Muscle layer of colon (tissue), 2 donors: ENCODE results near the gene HES5.
"Not testable (repeated sequence)": the region's sequence is repeated elsewhere in the genome, so short reads cannot be mapped to it uniquely, and the experiment has no call there.

Source experiments
- H3K27ac ChIP-seq: one replicate; pipeline ENCODE4 v1.7.0; 2013; ENCODE audit warnings: low read depth, mild to moderate bottlenecking, low read length, moderate library complexity
- H3K27me3 ChIP-seq, 2 donors: one replicate each; pipeline ENCODE4 v1.7.0; 2013; ENCODE audit warnings: low read length in 2 of 2, mild to moderate bottlenecking in 2 of 2; ENCODE audit not compliant: insufficient read depth in 2 of 2, control insufficient read depth in 1 of 2
- H3K36me3 ChIP-seq: one replicate; pipeline ENCODE4 v1.7.0; 2013; ENCODE audit warnings: mild to moderate bottlenecking, low read length; ENCODE audit not compliant: insufficient read depth
- H3K4me1 ChIP-seq: one replicate; pipeline ENCODE4 v1.7.0; 2013; ENCODE audit warnings: mild to moderate bottlenecking, low read length; ENCODE audit not compliant: insufficient read depth
- H3K4me3 ChIP-seq, 2 donors: one replicate each; pipeline ENCODE4 v1.7.0; 2013; ENCODE audit warnings: low read length in 2 of 2, low read depth in 1 of 2, mild to moderate bottlenecking in 1 of 2, moderate library complexity in 1 of 2
- H3K9ac ChIP-seq: one replicate; pipeline ENCODE4 v1.7.0; 2013; ENCODE audit warnings: low read length
- H3K9me3 ChIP-seq: one replicate; pipeline ENCODE4 v1.7.0; 2013; ENCODE audit warnings: mild to moderate bottlenecking, low read length
- donor health status: abdominal sarcoma.
- donor health status: Adenocarcinoma of cecum.

Gene HES5

DNA sequence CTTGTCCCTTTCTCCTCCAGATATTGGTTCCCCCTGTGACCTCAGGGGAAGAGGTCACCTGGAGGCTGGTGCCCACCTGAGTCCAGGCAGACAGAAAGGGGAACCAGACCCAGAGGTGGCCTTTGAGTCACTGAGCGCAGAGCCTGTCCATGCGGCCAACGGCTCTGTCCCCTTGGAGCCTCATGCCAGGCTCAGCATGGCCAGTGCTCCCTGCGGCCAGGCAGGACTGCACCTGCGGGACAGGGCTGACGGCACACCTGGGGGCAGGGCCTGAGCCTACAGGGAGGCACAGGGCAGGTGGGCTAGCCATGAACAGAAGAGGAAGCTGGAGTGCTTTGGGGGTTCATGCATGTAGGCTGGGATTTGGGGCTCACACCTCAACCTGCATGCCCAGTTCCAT is 28.8 kb upstream of the HES5 start:
- peaks cover 18% of the 10 kb centered on the region for H3K36me3 ChIP-seq
- no peak overlapping the region for H3K9ac ChIP-seq
- no peak overlapping the region for H3K4me3 ChIP-seq
- H3K9me3 ChIP-seq, result no peaks in the 10 kb centered on the region
- no peaks in the 10 kb centered on the region for H3K27me3 ChIP-seq
- peaks cover 26% of the 10 kb centered on the region for H3K4me1 ChIP-seq
- H3K27ac ChIP-seq, result no peak overlapping the region

DNA sequence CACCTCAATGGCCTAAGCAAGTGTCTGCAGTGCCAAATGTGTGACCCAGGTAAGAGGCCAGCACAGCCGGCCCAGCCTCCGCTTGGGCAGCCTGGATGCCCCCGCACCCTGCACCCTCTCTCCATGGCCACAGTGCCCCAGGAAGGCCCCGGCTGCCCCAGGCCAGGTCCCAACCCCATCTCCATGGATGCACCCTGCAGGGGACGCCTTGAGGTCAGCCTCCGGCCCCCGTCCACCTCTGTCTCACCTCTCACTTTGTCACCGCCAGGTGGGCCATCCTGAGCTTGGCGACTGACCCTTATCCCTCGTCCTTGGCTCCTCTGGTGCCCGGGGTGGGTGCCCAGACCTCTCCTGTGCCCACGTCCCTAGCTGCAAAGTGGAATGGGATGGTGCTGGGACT is 28.4 kb upstream of the HES5 start:
- no peaks in the 10 kb centered on the region for H3K27me3 ChIP-seq
- H3K36me3 ChIP-seq, result peaks cover 16% of the 10 kb centered on the region
- H3K4me1 ChIP-seq, result peaks cover 26% of the 10 kb centered on the region
- H3K9me3 ChIP-seq, result no peaks in the 10 kb centered on the region
- H3K27ac ChIP-seq, result no peak overlapping the region
- H3K9ac ChIP-seq, result no peak overlapping the region
- no peak overlapping the region for H3K4me3 ChIP-seq

DNA sequence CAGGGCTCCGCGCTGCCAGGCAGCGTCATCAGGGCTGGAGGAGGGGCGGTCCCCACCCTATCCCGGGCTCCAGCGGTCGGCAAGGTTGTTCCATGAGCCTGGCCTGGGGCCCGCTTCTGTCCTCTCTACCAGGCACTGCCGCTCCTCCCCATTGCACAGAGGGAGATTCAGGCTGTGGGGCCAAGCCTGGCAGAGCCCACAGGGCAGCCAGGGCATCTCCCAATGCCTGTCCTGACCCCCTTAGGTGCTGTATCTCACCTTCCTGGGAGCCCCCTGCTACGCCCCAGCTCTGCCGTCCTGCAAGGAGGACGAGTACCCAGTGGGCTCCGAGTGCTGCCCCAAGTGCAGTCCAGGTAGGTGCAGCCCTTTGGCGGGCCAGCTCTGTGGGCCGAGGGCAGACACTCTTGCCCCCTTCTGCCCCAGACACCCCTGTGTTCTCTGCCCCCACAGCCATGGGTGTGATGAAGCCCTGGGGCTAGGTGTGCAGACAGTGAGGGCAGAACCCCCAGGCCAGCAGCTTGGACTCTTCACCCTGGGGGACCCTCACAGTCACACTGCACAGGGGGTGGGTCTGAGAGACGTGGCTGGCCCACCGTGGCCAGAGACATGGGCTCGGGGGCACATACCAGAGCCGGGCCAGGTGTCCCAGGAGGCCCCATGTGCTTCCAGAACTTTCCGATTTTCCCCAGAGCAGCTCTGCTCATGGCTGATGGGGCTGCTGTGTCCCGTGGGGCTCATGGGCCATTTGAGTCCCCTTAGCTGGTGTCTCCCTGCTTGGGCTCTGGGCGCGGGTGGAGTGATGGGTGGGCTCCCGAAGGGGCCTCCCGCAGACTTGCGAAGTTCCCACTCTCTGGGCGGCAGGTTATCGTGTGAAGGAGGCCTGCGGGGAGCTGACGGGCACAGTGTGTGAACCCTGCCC is 27.7 kb upstream of the HES5 start:
- Histone ChIP-seq H3K9ac (no peak overlapping the region), H3K36me3 (peaks cover 9% of the 10 kb centered on the region), H3K4me1 (peaks cover 26% of the 10 kb centered on the region), H3K27ac (peak overlapping the region; percentile 90), H3K27me3 (no peaks in the 10 kb centered on the region), H3K9me3 (no peaks in the 10 kb centered on the region), H3K4me3 (peak overlapping the region; percentile 52 to 96)

DNA sequence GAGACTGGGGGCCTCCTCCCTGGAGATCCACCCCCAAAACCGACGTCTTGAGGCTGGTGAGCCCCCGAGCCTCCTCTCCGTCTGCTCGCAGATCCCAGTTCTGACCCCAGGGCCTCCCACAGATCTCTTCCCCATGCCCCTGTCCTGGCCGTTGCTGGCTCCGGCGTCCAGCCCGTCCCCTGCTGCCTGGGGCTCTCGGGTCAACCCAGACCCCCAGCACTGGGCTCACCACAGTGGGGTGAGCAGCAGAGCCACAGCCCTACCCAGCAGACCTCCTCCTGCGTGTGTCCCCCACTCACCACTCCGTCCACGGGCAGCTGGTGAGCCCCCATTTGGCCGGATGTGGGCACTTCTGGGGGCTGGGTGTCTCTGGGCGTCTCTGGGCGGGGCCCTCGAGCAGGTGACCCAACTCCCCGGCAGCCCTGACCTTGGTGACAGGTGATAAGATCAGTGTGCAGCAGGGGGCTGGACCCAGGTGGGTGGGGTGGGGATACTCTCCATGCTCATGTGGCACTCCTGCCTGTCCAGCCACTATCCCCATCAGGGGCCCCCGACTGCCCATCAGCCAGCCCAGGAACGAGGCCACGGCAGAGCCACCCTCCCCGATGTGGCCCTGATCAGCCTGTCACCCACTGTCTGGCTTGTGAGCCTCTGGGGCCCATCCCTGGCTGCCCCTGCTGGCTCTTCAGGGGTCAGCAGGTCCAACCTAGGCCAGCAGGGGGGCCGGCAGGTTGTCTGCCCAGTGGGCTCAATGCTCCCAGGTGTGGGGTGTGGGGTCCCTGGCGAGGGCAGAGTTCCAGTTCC is 26.8 kb upstream of the HES5 start:
- Histone ChIP-seq H3K27me3 (no peaks in the 10 kb centered on the region), H3K4me3 (peak overlapping the region; percentile 52 to 96), H3K4me1 (peaks cover 26% of the 10 kb centered on the region), H3K27ac (peak overlapping the region; percentile 90), H3K9ac (peak overlapping the region; percentile 65), H3K9me3 (no peaks in the 10 kb centered on the region), H3K36me3 (peaks cover 9% of the 10 kb centered on the region)

DNA sequence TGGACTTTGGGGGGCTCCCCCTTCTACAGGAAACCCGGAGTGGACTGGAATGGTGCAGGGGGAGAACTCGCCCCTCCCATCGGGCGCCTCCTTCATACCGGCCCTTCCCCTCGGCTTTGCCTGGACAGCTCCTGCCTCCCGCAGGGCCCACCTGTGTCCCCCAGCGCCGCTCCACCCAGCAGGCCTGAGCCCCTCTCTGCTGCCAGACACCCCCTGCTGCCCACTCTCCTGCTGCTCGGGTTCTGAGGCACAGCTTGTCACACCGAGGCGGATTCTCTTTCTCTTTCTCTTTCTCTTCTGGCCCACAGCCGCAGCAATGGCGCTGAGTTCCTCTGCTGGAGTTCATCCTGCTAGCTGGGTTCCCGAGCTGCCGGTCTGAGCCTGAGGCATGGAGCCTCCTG is 26.2 kb upstream of the HES5 start, which contains the start of gene TNFRSF14:
TNFRSF14 (plus strand) TSS at position 95 of the 401 bp plus-strand sequence; CDS start at position 389, 294 bp downstream.
- H3K27ac ChIP-seq, result peak within 1 kb of the TSS; percentile 90
- H3K9me3 ChIP-seq, result no peaks in the 10 kb centered on the region
- H3K36me3 ChIP-seq, result peaks cover 9% of the 10 kb centered on the region
- H3K27me3 ChIP-seq, result no peaks in the 10 kb centered on the region
- H3K9ac ChIP-seq, result peak within 1 kb of the TSS; percentile 65
- H3K4me3 ChIP-seq, result peak within 1 kb of the TSS; percentile 52 to 96
- H3K4me1 ChIP-seq, result peaks cover 26% of the 10 kb centered on the region

DNA sequence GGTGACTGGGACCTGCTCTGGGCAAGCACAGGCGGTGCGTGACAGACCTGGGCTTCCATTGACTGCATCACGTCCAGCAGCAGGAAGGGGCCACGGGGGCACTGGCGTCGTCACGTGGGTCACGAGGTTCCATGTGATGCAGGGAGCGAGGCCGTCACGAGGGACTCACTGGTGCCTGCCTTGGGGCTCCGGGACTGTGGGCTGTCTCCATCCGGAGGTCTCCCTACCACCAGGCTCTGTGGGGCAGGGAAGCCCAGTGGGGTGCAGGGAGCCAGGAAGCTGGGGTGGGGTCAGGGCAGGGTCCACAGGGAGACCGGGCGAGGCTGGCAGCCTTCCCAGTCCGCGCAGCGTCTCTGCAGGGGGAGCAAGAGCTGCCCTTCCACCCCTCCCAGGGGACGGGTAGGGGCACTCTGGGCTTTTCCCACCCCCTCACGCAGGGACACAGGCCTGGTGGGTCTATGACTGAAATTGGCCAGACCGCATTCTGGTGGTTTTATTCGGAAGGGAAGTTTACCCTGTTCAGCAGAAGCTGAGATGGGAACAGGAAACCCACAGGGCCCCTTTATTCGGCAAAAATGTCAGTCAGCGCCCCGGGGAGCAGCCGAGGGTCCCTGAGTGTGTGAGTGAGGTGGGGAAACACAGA is 25.7 kb upstream of the HES5 start:
- Histone ChIP-seq H3K4me1 (peaks cover 26% of the 10 kb centered on the region), H3K36me3 (peaks cover 9% of the 10 kb centered on the region), H3K27ac (peak overlapping the region; percentile 90), H3K9ac (peak overlapping the region; percentile 65), H3K9me3 (no peaks in the 10 kb centered on the region), H3K27me3 (no peaks in the 10 kb centered on the region), H3K4me3 (peak overlapping the region; percentile 52 to 96)

DNA sequence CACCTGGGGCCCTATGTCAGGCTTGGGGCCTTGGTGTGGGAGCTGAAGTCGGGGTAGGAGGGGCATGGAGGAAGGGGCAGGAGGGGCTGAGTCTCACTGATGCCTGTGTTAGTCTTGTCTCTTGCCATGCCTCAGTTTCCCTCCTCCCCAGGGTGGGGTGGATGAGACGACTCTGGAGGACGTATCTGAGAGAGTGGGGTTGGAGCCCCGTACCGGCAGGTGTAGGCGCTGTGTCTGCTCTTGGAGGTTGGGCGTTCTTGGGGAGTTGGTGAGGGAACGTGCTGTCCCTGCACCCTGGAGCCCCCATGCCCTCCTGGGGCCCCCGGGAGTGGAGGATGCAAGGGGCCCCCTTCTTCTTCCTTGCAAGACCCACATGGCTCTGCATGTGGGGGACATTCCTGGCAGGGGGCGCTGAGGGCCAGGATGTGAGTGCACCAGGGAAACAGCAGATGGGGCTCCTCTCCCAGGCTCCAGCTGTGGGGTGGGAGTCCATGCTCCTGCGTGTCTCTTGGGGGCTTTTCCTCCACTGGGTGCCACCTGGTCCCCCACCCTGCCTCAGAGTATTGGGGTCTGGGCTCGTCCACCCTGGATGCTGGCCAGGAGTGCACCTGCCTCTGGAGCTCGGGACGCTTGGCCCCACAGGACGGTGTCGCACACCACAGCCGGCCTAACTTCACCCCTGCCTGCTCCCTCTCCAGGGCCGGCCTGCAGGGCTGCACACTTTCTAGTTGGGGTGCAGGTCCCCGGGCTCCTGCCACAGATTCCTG is 24.7 kb upstream of the HES5 start:
- Histone ChIP-seq H3K36me3 (peaks cover 9% of the 10 kb centered on the region), H3K9me3 (no peaks in the 10 kb centered on the region), H3K9ac (no peak overlapping the region), H3K4me1 (peaks cover 26% of the 10 kb centered on the region), H3K4me3 (no peak overlapping the region), H3K27me3 (no peaks in the 10 kb centered on the region), H3K27ac (peak overlapping the region; percentile 7)

DNA sequence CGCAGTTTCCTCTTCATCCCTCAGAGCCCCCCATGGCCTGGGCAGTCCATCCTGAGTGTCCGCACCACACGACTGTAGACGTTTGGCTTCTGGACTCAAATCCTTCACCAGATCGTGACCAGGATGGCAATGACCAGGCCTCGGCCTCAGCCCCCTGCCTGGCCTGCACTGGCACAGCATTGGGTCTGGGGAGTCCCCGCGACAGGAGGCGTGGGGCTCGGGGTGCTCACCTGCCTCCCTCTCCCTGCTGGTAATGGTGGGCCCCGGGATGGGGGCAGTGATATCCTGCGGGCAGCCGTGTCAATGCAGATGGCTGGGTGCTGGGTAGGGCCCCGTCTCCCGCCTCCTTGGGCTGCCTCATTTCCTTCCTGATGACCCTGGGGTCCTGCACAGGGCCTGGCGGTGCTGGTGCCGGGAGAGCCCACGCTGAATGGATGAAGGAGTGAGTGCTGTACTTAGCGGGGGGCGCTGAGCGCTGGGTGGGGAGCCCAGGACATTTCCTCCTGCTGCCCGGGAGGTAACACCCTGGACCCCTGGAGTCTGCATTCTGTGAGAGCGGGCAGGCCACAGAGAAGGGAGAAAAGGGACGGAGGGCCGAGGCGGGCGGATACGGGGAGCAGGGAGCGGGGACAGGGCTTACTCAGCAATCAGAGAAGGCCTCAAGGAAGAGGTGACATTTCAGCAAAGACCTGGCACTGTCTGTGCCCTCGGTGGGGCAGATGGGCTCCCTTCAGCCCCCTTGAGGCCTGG is 24.0 kb upstream of the HES5 start:
- H3K9me3 ChIP-seq, result no peaks in the 10 kb centered on the region
- no peak overlapping the region for H3K9ac ChIP-seq
- H3K27ac ChIP-seq, result no peak overlapping the region
- H3K36me3 ChIP-seq, result peaks cover 8% of the 10 kb centered on the region
- H3K27me3 ChIP-seq, result no peaks in the 10 kb centered on the region
- peaks cover 30% of the 10 kb centered on the region for H3K4me1 ChIP-seq
- H3K4me3 ChIP-seq, result no peak overlapping the region

DNA sequence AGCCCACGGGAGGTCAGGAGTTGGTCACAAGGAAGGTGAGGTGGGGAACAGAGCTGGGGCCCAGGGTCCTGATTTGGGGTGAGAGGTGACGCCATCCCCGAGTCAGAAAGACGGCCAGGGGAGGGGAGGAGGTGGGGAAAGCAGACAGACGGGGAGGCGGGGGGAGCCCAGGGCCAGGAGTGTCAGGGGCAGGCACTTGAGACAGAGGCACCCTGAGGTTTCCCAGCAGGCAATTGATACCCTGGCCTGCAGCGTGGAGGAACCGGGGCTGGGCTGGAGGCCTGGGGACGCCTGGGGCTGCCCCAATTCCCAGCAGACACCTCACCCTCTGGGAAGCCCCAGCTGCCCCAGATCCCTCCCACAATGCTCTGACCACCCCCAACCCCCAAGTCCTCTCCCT is 23.0 kb upstream of the HES5 start:
- H3K27me3 ChIP-seq, H3K9ac ChIP-seq, H3K27ac ChIP-seq, H3K4me3 ChIP-seq, H3K9me3 ChIP-seq, H3K36me3 ChIP-seq: not testable (repeated sequence)
- peaks cover 30% of the 10 kb centered on the region for H3K4me1 ChIP-seq

DNA sequence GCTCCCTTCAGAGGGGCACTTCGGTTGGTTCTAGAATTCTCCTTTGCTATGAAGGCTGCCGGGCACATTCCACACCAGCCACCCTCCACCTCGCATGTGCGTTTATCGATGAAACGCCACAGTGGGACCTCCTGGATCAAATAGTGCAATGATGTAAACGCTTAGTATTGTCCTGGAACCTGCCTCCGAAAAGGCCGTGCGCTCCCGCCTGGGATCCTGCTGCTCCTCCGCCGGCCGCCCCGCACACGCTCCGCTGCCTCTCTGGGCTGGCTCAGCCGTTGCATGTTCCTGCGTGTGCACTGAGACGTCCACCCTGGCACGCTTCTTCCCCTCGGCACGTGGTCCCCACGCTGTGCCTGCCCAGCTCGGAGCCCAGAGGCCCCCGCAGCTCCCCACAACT is 22.1 kb upstream of the HES5 start:
- peaks cover 0 to 9% of the 10 kb centered on the region in 2 donors for H3K27me3 ChIP-seq
- peaks cover 30% of the 10 kb centered on the region for H3K4me1 ChIP-seq
- no peak overlapping the region for H3K4me3 ChIP-seq
- H3K9ac ChIP-seq, result no peak overlapping the region
- no peak overlapping the region for H3K27ac ChIP-seq
- H3K36me3 ChIP-seq, result no peaks in the 10 kb centered on the region
- no peaks in the 10 kb centered on the region for H3K9me3 ChIP-seq
